Renal cortex interstitium (tissue), 11 donors: ENCODE data around the gene SHISA7. TPM values are rescaled to one million over a fixed set of nuclear protein-coding genes. Genes with fewer than 3 reads are reported as not detected.
A peak's percentile ranks its signal among the peaks of the same experiment; 100 is the strongest.

Source experiments
- DNase-seq, 11 donors: peaks; one replicate each; pipeline ENCODE4 v3.0.0-alpha.2; 2013; ENCODE audit warnings: low read depth in 9 of 11, low spot score in 4 of 11; ENCODE audit errors: extremely low read depth in 1 of 11
- polyA plus RNA-seq, 3 donors: library from polyadenylated mRNA; unstranded; fragments of 120-200 nt; gene quantifications; one replicate each; pipeline ENCODE4 v1.2.1, GENCODE V29; 2013; ENCODE audit not compliant: insufficient read length in 3 of 3

The SHISA7 gene
- polyA plus RNA-seq, 3 donors: 0.09 to 0.30 (median 0.16) TPM

DNA sequence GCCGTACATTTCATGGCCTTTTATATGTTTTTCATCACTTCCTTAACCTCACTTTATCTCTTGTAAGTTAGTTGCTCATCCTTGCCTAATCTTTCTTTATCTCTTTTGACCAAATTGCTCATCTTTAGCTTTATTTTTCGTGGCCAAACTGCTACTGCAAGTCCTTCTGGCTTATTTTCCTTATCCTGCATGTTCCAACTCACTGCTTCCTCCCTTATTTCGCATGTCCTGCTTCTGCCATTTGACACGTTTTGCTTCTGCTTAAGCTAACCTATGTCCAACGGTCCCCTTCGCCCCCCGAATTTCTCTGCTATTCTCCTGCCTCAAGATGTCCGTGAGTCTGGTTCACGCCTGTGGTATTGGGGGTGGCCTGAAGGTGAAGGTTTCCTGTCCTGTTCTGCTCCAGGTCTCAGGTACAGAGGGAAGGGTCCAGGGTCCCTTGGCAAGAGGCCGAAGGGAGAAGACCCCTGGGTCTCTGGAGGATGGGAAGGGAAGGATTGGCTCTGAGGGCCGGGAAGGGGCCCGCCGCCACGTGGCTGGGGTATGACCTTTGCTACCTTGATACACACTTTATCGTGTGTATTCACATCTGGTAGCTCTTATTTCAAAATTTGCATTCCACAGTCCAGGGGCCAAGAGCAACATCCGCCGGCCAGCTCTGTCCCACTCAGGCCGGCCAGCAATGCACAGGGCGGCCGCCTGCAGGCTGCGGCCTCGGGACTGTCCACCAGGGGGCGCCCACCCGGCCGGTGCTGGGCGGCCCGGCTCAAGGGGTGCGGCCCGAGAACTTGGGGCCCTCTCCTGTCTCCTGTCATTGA lies 24.3 kb upstream of the SHISA7 start:
- DNase-seq: no peak

DNA sequence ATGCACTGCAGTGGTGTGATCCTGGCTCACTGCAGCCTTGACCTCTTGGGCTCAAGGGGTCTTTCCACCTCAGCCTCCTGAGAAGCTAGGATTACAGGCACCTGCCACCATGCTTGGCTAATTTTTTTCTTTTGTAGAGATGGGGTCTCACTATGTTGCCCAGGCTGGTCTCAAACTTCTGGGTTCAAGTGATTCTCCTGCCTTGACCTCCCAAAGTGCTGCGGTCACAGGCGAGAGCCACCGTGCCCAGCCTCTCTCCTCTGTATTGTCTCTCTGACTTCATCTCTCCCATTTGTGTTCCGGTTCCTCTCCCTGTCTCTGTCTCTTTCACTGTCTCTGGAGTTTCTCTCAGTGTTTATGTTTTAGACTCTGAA lies 23.1 kb upstream of the SHISA7 start:
- no peak for DNase-seq

DNA sequence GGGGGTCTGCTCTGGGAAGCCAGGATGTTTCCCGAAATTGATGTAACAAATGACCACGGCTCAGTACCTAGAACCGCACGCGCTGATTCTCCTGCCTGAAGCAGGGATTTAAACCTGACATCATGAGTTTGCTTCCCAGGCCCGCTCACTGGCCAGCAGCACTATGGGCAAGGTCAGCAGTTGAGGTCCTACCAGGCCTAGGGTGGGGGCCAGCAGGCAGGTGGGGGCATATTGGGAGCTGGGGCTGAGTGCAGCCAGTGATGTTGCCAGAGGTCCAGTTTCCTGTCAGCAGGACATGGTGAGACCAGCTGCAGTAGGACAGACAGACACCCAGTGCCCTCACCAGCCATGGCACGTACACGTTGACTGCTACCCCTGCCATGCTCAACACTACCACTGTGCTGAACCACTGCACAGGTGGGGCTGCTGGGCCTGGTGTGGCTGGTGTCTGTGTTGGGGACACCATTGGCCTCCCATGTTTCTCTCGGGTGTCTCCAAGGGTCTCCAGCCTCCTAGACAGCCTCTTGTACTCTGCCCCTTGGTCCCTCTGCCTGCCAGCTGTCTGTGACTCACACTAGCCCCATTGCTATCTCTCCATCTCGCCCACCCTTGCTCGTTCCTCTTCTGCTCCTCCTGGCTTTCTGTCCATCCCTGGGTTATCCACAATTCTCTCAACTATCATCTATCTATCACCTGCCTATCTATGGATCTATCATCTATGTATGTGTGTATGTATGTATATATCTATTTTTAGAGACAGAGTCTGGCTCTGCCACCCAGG lies 22.6 kb upstream of the SHISA7 start:
- DNase-seq: no peak

DNA sequence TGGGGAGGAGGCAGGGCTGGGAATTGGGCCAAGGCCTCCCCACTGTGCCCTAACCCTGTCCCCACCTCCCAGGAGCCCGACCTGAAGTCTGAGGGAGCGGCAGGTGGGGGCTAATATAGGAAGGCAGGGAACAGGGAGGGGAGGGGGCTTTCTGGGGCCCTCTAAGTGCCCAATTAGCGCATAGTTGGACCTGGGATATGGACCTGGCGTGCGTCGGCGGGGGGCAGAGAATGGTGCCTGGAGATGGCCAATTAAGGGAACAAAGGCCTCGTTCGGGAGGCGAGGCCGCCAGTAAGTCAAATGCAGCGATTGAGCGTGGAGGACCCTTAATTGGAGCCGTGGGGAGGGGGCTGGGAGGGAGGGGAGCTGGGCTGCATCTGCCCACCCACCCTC lies 21.6 kb upstream of the SHISA7 start, which contains the start of gene C19orf85:
Gene C19orf85, minus strand, starts transcription at position 90 of the 393 bp plus-strand sequence. CDS start 197 bp downstream, outside the sequence.
- DNase-seq: no peak

DNA sequence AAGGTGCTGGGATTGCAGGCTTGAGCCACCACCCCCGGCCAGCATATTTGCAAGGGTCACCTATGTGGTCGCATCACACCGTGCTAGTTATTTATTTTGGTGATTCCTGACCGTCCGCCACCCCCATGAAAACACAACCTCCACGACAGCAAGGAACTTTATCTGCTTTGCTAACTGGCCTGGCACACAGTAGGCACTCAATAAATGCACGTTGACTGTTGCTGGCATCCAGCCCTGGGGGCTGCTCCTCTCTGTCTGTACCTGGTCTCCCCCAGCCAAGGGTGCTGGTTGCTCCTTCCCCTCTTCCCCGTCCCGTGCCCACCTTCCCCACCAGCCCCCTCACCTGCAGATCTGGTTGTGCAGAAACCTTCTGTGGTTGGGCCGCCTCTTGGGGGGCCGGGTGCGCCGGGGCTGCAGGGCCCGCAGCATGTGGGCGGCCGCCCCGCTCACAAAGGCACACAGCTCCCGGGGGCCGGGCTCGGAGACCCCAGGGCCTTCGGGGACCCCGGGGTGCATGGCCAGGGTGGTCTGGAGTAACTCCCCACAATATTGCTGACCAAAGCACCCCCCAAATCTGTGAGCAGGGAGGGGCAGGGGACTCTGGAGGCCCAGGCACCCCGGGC lies 21.1 kb upstream of the SHISA7 start:
- DNase-seq: no peak

DNA sequence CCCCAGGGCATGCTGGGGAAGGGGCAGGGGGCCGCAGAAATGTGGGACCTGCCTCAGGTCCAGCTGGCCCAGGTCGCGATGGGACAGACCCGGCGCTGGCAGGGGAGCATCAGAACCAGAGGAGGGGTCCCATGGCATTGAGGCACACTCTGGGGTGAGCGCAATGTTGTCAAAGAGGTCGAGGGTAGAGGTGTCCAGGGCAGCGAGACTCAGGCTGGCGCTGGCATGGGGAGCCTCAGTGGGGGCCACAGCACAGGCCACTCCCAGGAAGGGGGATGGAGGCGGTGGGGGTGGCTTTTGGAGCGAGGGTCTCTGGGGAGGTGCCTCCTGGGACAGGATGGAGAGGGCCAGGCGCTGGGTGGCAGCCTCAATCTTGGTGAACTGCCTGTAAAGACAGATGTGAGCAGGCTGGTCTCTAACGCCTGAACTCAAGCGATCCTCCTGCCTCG lies 20.5 kb upstream of the SHISA7 start:
- DNase-seq: no peak

DNA sequence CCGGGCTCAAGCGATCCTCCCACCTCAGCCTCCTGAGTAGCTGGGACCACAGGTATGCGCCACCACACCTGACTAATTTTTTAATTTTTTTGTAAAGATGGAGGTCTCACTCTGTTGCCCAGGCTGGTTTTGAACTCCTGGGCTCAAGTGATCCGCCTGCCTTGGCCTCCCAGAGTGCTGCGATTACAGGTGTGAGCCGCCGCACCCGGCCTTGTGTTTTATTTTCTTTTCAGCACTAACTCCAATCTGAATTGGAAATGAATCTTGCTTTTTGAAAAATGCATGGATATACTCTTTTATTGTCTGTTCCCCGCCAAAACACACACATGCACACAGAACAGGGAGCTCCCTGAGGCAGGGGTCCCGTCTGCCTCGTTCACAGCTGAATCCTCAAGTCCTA lies 19.6 kb upstream of the SHISA7 start:
- DNase-seq: no peak

DNA sequence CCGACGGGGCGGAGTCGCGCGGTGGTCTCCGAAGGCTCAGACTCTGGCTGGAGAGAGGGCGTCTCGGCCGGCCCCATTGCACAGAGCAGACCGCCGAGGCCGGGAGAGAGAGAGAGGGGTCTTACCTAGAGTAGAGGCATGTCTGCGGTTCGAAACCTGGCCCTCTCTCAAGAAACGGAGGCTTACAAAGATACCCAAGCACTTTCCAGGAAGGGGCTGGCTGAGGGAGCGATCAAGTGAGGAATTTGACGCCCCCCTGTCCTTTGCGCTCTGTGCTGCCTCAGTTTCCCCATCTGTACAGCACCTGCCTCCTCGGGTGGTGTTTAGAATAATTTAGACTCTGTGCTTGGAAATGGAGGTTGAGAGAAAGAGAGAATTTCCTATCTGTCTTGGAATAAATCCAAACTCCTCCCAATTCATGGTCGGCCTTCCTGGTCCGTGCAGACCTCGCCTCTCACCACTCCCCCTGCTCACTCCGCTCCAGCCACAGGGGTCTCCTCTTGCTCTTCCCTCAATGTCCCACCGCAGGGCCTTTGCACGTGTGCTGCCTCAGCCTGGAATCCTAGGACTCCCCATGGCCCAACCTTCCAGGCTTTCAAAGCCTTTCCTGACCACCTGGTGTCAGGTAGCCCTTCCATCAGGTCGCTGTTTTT lies 19.0 kb upstream of the SHISA7 start:
- no peak for DNase-seq

DNA sequence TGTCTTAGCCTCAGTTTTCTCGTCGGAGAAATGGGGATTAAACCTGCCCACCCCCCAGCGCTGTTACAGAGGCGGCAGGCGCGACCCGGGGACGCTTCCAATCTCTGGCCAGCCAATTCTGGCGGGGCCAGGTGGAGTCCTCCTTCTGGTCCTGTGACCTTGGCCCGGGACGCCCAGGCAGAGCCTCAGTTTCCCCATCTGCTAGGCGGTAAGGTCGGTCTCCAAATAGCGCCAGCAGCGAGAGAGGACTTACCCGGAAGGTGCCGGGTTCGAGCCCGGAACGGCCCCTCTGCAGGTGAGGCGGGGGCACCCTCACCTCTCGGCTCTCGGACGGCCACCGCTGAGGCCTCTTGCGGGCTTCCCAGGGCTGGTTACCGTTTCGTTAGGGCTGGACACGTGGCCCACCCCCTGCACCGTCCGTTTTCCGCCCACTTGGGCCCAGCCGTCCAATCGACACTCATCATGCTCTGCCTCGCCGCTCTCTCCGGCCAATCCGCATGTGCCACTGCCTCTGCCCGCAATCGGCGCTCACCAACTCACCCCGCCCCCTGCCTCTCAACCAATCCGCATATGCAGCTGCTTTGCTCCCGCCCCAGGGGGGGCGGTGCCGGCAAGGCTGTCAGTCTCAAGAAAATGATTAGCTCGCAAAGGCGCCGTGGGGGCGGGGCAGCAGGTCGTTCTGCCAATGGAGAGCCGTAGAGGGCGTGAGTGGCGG lies 18.3 kb upstream of the SHISA7 start, which contains the start of gene ISOC2:
Gene ISOC2, minus strand, starts transcription at position 384 of the 715 bp plus-strand sequence. CDS start 5,156 bp downstream, outside the sequence.
- DNase-seq: peak; percentile 97 to 100 (median 99)

DNA sequence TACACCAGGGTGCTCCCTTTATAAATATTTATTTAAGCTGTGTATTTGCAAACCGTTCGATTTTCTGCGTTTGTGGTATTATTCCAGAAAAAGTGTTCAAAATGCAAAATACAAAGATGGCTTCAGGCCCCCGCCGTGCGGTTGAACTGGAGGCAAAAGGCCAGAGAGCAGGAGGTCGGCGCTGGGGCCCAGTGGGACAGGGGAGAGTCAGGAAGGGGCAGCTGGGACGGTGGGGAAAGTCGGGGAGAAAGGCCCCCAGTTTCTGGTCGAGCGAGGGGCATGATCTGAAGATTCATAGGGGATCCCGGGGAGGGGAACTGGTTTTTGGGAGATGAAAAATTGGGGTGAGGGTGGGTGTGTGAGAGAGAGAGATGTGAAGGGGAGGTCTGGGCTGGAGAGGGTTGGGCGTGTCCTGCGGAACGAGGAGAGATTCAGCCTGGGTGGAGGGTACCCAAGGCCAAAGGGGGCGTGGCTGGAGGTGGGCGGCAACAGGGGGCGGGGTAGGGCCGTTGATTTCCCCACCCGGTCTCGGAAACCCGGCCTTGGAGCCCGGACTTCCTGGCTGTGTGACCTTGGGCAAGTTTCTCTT lies 17.7 kb upstream of the SHISA7 start:
- DNase-seq: peak in 1 of 11 donors; percentile 67

DNA sequence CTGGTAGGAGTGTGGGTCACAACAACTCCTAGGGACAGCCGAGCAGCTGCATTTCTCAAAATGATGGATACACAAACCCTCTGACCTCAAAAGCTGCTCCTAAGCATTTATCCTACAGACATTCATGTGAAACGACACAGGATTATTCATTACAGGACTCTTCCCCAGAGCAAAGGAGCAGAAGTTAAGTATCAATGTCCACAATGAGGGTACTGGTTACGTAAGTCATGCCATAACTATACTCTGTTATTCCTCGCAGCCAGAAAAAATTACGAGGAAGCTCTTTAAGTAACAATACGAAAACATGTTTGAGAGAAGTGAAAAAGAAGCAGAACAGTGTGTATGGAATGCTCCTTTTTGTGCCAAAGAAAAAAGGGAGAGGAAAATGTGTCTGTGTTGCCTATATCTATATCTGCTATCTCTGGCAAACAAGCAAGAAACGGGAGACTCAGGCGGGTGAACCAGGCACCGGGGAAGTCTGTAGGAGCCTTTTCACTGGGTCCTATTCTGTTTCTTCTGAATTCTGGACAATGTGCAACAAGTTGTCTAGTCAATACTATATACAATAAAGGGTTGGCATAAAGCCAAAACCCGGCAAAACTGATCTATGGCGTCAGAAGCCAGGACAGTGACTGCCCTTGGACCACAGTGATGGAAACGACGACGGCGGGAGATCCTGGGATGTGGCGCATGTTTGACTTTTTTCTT lies 17.0 kb upstream of the SHISA7 start:
- DNase-seq: no peak

DNA sequence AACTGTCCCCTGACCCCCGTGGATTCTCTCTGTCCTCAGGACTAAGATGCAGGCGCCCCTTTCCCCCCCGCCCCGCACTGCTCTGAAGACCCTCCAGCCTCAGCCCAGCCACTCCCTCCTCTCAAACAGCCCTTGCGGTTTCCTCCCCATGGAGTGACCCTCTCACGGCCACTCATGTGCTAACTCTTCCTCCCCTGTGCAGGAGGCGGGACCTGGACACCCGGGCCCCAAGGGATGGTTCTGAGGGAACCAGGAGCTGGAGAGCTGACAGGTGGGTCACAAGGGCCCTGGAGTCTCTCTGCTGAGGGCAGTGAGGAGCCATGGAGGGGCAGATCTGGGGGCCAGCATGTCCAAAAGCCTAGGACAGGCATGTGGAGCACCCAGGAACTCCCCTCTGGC lies 16.4 kb upstream of the SHISA7 start:
- DNase-seq: no peak

DNA sequence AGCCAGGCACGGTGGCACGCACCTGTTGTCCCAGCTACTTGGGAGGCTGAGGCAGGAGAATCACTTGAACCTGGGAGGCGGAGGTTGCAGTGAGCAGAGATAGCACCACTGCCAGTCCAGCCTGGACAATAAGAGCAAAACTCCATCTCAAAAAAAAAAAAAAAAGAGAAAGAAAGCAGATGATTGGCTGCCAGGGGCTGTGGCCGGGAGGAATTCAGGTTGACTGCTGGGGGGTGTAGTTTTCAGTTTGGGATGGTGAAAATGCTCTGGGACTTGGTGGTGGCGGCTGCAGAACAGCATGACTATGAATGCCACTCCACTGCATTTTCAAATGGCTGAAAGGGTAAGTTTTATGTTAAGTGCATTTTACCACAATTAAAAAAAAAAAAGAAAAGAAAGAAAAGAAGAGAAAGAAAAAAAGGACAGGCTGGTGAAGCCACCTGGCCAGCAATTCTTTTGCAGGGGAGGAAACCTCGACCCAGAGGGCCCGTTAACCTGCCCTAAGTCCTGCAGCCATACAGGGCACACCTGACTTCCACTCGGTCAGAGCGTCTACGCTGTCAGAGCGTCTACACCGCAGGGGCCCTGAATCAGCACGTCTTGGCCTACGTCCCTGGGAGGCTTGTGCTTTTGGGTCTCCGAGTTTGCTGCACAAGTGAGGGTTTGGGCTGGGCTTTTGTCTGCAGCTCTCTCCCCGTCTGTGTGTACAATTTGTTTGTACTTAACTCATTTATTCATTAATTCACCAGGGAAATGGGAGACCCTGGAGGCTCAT lies 14.8 kb upstream of the SHISA7 start:
- DNase-seq: no peak

DNA sequence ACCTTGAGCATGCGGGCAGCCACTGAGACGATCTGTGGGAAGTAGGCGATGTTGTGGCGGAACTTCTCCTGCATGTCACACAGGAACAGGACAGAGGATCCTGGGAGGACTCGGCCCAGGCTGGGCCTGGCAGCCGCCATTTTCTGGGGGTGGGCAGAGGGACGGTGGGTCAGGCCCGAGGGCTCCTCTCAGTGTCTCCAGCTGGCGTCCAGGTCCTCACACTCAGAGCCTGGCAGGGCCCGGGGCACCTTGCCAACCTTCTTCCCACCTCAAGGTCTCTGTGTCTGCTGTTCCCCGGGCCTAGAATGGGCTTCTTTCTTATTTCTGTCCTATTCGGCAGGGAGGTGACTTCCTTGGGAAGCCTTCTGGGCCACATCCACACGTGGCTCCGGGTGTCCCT lies 13.2 kb upstream of the SHISA7 start:
- DNase-seq: no peak

DNA sequence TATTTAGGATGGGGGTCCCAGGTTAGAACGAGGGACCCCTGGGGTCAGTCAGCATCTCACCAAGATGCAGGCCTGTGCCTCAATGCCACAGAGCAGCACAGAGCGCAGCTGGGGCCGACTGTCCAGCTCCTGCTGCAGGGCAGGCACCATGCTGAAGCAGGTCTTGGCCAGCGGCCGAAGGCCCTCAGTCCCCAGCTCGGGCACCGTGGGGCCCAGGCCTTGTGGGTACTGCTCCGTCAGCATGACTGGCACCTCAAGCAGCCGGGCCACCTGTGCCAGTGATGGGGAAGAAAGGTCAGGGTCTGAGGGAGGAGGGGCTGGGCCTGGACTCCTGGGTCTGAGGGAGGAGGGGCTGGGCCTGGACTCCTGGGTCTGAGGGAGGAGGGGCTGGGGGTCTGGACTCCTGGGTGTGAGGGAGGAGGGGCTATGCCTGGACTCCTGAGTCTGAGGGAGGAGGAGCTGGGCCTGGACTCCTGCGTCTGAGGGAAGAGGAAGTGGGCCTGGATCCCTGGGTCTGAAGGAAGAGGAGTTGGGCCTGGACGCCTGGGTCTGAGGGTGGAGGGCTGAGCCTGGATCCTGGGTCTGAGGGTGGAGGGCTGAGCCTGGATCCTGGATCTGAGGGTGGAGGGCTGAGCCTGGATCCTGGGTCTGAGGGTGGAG lies 12.6 kb upstream of the SHISA7 start:
- no peak for DNase-seq

DNA sequence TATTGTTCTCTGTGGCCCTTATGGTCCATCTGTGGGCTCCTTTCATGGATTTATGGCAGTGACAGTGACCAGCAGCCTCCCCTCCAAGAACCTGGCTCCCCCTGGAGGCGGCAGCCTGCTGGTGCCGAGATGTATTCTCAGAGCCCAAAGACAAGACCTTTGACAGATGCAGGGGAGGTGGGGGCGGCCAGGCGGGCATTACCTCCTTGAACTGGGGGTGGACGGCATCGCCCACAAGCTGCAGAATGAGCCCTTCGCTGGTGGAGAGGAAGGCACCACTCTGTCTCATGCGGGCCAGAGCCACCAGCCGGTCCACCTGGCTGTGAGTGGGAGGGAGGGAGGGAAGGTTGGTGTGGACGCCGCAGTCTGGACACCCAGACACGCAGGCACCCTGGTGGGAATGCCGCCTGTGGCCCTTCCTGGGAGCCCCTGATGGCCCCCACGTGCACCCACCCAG lies 11.7 kb upstream of the SHISA7 start:
- no peak for DNase-seq
